Stimulated activated CD4-positive, alpha-beta T cell treated with anti-CD3 and anti-CD28 coated beads, Interleukin-15, amount 100 ng/mL, for 1 hour (primary cell): ENCODE data around the gene ACADL.

ENCODE experiments used
- DNase-seq, 2 donors: peaks; one replicate each; pipeline ENCODE4 v3.0.0-alpha.2; 2020; ENCODE audit warnings: low read depth in 1 of 2, low spot score in 1 of 2

ACADL gene

GRCh38 chr2:210224941-210225672 is at the start of gene ACADL:
TSS of gene ACADL (minus strand) at chr2:210225447. CDS start at chr2:210225263, 184 bp downstream.
- DNase-seq: no peak

GRCh38 chr2:210271300-210271699 is 46.1 kb upstream of the ACADL start:
- no peak for DNase-seq

GRCh38 chr2:210269148-210269547 is 43.9 kb upstream of the ACADL start:
- no peak for DNase-seq

GRCh38 chr2:210268281-210268680 is 43.0 kb upstream of the ACADL start:
- no peak for DNase-seq

GRCh38 chr2:210267698-210268097 is 42.5 kb upstream of the ACADL start:
- DNase-seq: no peak

- no peak for DNase-seq
These were observed 39.0 kb upstream of the ACADL start for GRCh38 chr2:210264282-210264681.

GRCh38 chr2:210263841-210264240 is 38.6 kb upstream of the ACADL start:
- DNase-seq: no peak

- no peak for DNase-seq
These were observed 36.8 kb upstream of the ACADL start for GRCh38 chr2:210262036-210262435.

- no peak for DNase-seq
These were observed 34.4 kb upstream of the ACADL start for GRCh38 chr2:210259687-210260086.

GRCh38 chr2:210252699-210253606 is 27.7 kb upstream of the ACADL start:
- no peak for DNase-seq

- DNase-seq: no peak
These were observed 25.4 kb upstream of the ACADL start for GRCh38 chr2:210250622-210251021.

GRCh38 chr2:210233487-210233886 is 8.2 kb upstream of the ACADL start:
- DNase-seq: no peak

GRCh38 chr2:210230984-210231383 is 5.7 kb upstream of the ACADL start:
- no peak for DNase-seq

- no peak for DNase-seq
These were observed 5.3 kb upstream of the ACADL start for GRCh38 chr2:210230518-210230917.

- no peak for DNase-seq
These were observed 3.3 kb upstream of the ACADL start for GRCh38 chr2:210228586-210228985.

- DNase-seq: no peak
These were observed 2.2 kb upstream of the ACADL start for GRCh38 chr2:210227290-210228088.

GRCh38 chr2:210226223-210226622 is 976 bp upstream of the ACADL start:
- no peak for DNase-seq

GRCh38 chr2:210224591-210224940 is 681 bp downstream of the ACADL start:
- DNase-seq: no peak

GRCh38 chr2:210215120-210215519 is 10.1 kb downstream of the ACADL start:
- DNase-seq: no peak

- DNase-seq: no peak
These were observed 15.1 kb downstream of the ACADL start for GRCh38 chr2:210210185-210210584.

GRCh38 chr2:210207929-210208328 is 17.3 kb downstream of the ACADL start:
- DNase-seq: no peak

- DNase-seq: no peak
These were observed 21.7 kb downstream of the ACADL start for GRCh38 chr2:210203558-210203957.
